Stimulated activated CD4-positive, alpha-beta T cell treated with anti-CD3 and anti-CD28 coated beads, Interleukin-1b, Interleukin-23, amount 100 ng/mL, for 4 hours (primary cell): Measurements from ENCODE around the gene PHACTR1.
A peak's percentile ranks its signal among the peaks of the same experiment; 100 is the strongest.

Experiments used
- DNase-seq, 2 donors: peaks; one replicate each; pipeline ENCODE4 v3.0.0-alpha.2; 2020; ENCODE audit warnings: low read depth in 2 of 2

Gene PHACTR1

GRCh38 chr6:12950976-12951375 is 234.4 kb downstream of the PHACTR1 start:
- no peak for DNase-seq

- no peak for DNase-seq
Measured at GRCh38 chr6:12951415-12951814, 234.8 kb downstream of the PHACTR1 start.

DNA sequence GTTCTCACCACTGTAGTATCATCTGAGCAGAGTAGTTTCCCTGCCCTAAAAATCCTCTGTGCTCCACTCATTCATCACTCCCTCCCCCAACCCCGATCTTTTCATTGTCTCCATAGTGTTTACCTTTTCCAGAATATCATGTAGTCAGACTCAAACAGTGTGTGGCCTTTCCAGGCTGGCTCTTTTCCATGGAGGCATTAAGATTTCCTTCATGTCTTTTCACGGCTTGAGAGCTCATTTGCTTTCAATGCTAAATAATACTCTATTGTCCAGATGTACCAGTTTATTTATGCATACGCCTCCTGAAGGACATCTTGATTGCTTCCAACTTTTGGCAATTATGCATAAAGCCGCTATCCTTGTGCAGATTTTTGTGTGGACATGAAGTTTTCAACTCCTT is 235.8 kb downstream of the PHACTR1 start:
- DNase-seq = no peak

- no peak for DNase-seq
Measured at GRCh38 chr6:12955956-12956355, 239.4 kb downstream of the PHACTR1 start.

DNA sequence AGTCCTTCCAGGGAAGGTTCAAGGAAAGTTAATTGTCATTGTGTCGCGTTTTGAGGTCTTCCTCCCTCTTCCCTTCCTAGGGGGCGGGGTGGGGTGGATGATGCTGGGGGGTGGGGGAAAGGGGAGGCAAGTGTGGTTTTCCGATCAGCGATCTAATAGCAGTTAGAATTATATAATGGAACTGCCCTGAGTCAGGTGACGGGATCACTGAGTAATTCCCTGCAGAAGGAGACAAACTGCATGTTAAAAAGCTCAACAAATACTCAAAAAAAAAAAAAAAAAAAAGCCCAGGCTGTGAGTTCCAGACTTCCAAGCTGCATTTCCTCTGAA is 240.4 kb downstream of the PHACTR1 start:
- no peak for DNase-seq

GRCh38 chr6:12957321-12958051 is 240.9 kb downstream of the PHACTR1 start:
- DNase-seq = peak in 1 of 2 donors; percentile 4

DNA sequence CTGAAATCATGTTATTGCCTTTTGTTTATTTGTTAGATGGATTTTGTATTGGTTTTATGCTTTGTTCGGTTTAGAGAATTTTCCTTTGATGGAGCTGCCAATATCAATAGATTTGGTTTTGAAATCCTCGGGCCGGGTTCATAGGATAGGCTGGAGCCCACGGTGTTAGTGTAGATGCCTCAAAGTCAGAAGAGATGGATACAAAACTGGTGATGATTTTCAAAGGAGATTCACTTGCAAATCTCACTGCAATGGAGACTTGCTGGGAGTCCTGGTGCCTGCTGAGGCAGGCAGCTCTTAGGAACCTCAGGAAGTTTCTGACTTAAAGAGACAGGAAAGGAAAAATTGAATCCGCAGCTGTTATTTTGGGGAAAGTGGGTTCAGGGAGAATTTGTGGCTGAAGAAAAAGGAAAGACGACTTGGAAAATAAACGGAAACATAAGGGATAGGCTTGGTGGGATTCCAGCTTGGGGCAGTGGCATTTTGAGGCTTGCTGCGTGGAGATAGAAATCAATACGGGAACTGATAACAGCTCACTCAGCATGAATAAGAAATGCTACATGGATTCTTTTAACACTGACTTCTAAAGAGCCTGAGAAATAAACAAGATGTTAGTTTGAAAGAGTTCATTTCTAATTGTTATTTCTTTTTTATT is 241.6 kb downstream of the PHACTR1 start:
- no peak for DNase-seq

- no peak for DNase-seq
Measured at GRCh38 chr6:12961761-12962160, 245.2 kb downstream of the PHACTR1 start.

- no peak for DNase-seq
Measured at GRCh38 chr6:12962529-12962928, 246.0 kb downstream of the PHACTR1 start.

DNA sequence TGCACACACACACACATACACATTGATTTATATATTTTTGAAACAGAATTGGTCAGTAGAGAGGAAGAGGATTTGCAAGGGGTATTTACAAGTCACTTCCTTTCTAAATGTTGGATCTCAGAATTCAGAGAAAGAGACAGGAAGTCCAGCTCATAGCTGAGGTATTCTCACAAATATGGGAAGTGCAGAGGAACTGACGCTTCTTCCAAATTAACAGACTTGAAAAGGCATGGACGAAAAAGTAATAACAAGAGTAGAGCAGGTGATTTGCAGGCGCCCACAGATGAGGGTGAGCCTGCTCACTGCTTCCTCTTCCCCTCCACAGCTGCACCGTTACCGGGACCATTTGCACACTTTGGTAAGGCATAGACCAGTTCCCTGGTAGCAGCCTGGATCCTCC is 246.4 kb downstream of the PHACTR1 start:
- no peak for DNase-seq

DNA sequence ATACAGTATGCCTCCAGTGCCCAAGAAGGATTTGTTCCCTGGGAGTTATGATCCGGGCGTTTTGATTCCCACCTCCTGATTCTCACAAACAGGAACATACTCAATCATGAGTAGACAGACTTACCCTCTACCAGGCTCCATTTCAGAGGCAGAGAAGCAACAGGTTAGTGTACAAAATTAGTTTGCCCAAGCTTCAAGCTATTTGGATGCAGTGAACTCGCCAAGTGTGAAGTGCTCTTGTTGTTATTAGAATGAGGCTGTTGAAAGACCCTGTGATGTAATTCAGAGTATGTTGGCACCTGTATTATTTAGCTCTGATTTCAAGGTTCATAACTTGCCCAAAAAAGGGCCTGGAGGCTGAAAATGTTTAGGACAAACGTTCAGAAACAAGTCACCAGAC is 247.0 kb downstream of the PHACTR1 start:
- no peak for DNase-seq

DNA sequence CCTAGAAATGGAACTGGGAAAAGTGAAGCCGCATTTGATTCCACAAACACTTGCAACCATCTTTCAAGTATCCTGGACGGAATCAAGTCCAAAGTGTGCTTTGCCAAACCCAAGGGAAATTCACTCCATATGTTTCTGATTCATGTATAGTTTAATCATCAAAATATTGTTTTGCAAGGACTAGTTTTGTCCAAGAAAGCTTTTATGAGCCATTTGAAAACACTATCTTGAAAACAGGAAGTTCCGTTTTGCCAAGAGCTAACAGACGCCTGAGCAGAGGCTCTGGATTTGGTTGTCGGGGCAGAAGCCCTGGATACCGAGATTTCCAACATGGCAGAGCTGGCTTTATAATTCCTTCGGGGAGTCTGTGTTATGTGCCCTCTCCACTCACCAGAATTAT is 251.1 kb downstream of the PHACTR1 start:
- DNase-seq = no peak

DNA sequence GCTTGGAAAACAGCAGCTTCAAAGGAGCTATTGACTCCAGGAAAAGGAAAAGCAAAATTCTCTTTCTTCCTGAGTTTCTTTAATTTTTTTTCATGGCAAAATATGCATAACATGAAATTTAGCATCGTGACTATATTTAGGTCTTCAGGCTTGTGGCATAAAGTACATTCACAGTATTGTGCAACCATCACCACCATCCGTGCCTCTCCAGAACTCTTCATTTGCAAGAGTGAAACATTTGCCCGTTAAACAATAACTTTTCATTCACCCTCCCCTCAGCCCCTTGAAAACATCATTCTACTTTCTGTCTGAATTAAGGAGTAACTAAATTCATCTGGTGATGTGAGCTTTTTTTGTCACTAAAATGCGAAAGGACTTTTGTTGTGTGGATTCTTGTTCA is 251.7 kb downstream of the PHACTR1 start:
- no peak for DNase-seq

- no peak for DNase-seq
Measured at GRCh38 chr6:12968839-12969558, 252.4 kb downstream of the PHACTR1 start.

GRCh38 chr6:12969966-12970365 is 253.4 kb downstream of the PHACTR1 start:
- DNase-seq = no peak

DNA sequence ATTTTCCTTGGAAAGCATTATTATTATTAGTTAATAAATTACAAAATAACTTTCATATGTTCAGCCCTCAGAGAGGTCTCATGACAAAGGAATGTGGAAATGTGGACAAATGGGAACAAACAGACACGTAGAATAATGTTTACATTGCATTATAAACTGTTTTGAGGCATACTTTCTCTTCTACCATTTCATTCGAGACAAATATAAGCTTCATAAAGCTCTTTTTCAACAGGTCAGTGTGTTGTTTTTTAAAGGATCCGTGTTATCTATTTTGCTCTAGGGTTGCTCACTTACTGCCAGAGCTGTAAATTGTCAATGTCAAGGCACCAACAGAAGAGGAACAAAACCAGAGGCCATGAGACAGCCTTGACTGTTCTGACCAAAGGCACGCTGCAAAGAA is 256.8 kb downstream of the PHACTR1 start:
- no peak for DNase-seq

DNA sequence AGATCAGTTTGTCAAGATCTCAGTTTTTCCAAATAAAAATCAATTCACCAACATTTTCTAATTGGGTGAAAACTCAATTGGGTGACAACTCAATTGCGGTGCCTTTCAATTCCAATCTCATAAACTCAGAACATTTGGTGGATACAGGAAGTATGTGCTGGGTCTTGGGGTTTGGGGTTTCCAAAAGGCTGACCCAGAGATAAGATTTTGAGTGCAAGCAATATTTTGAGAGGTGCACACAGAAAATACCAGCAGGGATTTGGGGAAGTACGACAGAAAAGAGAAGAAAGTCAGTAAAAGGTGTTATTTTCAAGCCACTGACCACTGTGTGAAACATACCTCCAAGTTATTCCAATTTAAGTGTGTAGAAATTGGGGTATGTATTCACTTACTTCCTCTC is 258.0 kb downstream of the PHACTR1 start:
- DNase-seq = no peak

DNA sequence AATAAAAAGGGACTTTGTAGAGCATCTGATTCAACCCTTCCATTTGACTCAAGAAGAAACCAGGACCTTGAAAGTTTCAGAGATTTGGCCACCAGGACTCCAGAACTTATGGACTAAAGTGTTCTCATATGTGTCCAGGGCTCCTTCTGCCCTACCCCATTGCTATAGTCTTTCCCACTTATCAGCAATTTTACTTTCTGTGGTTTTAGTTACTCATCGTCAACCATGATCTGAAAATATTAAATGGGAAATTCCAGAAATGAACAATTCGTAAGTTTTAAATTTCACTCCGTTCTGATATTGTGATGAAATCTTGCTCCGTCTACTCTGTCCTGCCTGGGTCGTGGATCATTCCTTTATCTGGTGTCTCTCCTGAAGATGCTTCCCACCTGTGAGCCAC is 259.8 kb downstream of the PHACTR1 start:
- no peak for DNase-seq

- no peak for DNase-seq
Measured at GRCh38 chr6:12977206-12977605, 260.6 kb downstream of the PHACTR1 start.

DNA sequence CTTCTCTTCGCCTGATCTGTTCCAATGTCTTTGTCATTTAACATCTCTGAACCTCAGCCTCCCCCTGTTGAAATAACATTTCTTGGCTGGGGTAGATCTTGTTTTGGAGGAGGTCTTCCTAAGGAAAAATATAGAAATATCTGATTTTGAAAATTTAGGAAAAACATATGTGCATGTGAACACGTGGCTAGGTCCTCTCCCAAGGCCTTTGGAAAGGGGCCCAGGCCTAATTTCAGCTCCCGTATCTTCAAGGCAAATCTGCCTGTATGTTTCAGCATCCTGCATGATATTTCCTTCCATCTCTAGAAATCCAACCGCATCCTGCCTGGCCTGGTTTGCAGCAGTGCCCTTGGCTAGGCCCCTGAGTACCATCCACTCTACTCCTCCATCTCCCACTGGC is 261.2 kb downstream of the PHACTR1 start:
- DNase-seq = no peak

DNA sequence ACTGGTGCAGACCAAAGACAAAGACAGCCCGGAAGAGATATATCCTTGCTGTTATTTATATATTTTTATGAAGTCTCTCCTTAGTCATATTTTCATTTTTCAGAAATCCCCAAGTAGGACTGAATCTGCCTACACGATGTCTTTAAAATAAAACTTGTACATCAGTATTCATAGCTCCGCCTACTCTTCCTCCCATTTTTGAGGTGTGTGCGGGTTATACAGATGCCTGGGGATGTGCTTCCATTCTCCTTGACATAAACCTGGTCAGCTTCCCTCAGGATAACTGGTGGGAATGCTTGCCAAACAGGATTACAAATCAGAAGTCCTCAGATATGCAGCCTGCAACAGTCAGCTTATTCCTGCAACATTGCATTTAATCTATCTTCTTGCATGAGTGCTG is 264.2 kb downstream of the PHACTR1 start:
- no peak for DNase-seq

GRCh38 chr6:12984776-12985175 is 268.2 kb downstream of the PHACTR1 start:
- no peak for DNase-seq

DNA sequence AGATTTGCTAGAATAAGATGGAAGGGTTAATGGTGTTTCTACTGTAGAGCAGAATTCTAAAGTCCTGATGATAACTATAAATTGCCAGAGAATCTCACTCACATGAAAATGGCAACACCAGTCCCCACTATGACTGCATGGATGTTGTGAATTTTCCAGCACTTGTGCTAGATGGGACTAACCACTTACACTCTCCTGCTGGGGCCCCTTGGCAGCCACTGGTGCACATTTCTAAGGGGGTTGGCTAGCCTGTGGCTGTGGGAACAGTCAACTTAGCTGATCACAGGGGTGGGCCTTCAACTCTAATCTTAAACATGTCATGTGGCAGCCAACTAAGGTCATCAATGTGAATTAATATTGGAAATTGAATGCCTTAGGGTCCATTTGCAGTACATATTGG is 271.2 kb downstream of the PHACTR1 start:
- DNase-seq = no peak
